Body of pancreas (tissue), 4 donors: ENCODE measurements around the gene CLEC2D.

ENCODE experiments used
- POLR2A ChIP-seq, 3 donors: fragments of 450-650 bp; IDR thresholded peaks; one replicate each; pipeline ENCODE4 v1.6.1; 2016; ENCODE audit warnings: antibody characterized with exemption in 3 of 3, mild to moderate bottlenecking in 2 of 3
- TF ChIP-seq, protein P1 (sequence below), 7 experiments: fragments of 450-650 bp in 4 of 7; fragments of 200-600 bp in 3 of 7; sonication (generic) in 3 of 7; IDR thresholded peaks; one replicate each; pipeline ENCODE4 v1.5.1; 2016 to 2019; ENCODE audit warnings: antibody characterized with exemption in 7 of 7

DNA sequence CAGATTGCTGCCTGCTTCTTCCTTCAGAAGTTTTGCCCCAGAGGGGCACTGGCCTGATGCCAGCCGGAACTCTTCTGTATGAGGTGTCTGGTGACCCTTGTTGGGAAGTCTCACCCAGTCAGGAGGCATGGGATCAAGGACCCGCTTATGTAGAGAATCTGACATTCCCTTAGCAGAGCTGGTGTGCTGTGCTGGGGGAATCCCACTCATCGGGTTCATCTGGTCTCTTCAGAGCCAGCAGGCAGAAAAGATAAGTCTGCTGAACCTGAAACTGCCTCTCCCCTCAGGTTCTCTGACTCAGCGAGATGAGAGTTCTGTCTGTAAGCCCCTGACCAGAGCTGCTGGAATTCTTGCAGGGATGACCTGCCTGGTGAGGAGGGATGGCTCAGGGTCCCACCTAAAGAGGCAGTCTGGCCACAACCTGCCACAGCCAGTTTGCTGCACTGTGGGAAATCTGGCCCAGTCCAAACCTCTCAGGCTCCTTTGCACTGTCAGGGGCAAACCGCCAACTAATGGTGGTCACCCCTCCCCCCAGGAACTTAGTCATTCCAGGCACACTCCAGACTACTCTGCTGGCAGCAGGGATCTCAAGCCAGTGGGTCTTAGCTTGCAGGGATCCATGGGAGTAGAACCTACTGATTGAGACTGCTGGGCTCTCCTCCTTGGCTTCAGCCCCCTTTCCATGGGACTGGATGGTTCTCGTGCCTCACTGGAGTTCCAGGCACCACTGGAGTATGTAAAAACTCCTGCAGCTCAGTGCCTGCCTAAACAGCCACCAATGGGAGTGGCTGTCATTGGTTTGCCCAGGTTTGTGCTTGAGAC lies 4.1 kb downstream of the CLEC2D start:
- TF ChIP-seq POLR2A (IDR thresholded peaks at IDR 0.05): no peak
- TF ChIP-seq, protein P1, sequence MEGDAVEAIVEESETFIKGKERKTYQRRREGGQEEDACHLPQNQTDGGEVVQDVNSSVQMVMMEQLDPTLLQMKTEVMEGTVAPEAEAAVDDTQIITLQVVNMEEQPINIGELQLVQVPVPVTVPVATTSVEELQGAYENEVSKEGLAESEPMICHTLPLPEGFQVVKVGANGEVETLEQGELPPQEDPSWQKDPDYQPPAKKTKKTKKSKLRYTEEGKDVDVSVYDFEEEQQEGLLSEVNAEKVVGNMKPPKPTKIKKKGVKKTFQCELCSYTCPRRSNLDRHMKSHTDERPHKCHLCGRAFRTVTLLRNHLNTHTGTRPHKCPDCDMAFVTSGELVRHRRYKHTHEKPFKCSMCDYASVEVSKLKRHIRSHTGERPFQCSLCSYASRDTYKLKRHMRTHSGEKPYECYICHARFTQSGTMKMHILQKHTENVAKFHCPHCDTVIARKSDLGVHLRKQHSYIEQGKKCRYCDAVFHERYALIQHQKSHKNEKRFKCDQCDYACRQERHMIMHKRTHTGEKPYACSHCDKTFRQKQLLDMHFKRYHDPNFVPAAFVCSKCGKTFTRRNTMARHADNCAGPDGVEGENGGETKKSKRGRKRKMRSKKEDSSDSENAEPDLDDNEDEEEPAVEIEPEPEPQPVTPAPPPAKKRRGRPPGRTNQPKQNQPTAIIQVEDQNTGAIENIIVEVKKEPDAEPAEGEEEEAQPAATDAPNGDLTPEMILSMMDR (IDR thresholded peaks at IDR 0.05): no peak
